ENCODE results near the gene CCL8. TPM values are rescaled to one million over a fixed set of nuclear protein-coding genes. Genes with fewer than 3 reads are reported as not detected.

Gene CCL8
- total RNA-seq, 1 experiment from 2014 or later = not detected

DNA sequence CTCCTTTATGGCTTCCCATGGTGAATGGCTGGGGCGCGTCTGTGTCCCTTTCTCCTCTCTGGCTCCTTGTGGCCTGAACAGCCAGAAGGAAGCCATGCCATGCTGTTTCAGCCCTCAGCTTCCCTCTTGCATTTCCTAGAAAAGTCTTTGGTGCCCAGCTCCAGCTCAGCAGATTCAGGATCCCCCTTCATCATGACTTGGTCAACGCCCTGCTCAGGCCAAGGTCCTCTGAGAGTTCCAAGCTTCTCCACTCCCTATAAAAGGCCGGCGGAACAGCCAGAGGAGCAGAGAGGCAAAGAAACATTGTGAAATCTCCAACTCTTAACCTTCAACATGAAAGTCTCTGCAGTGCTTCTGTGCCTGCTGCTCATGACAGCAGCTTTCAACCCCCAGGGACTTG, 37.0 kb downstream of the CCL8 start, which contains the start of gene CCL13:
Gene CCL13, plus strand, starts transcription at position 287 of the 400 bp plus-strand sequence. Its CDS starts 47 bp downstream, at position 334.
- in situ Hi-C loops (cut with HindIII; ENCODE audit: low pct_unique_long_range_greater_than_20kb, low sequenced_read_pairs) (no loop called here), intact Hi-C loops (cut with micrococcal nuclease; ENCODE audit: unreplicated experiment) (no loop called here)
- ChIA-PET POLR2A (no interaction called here), CTCF (interaction anchor here (1.0 kb wide), 1 partner anchor 11 kb away, joined by 5 read pairs; no protein-coding TSS in a partner anchor)
- Histone ChIP-seq H3K27me3 (ENCODE audit: control insufficient read depth, insufficient read depth, low read length) (no peaks in the 10 kb centered on the region), H3K4me3 (ENCODE audit: low read depth in 2 of 2, low read length in 2 of 2) (no peak within 1 kb of the TSS), H3K9me3 (ENCODE audit: control insufficient read depth, insufficient read depth, low read depth, low read length) (no peaks in the 10 kb centered on the region), H3K4me1 (ENCODE audit: control insufficient read depth, insufficient read depth, low read length) (no peaks in the 10 kb centered on the region; the same call in 1 of the 2 replicates), H3K36me3 (ENCODE audit: control insufficient read depth, insufficient read depth, low read length) (no peaks in the 10 kb centered on the region), H3K27ac (ENCODE audit: low read length) (no peak within 1 kb of the TSS)
- BruUV-seq (replicated peaks) = no TSS peak
- TF ChIP-seq POLR2AphosphoS5 (IDR thresholded peaks at IDR 0.05; ENCODE audit: low read depth, low read length) (no peak), SIN3A (IDR thresholded peaks at IDR 0.05; ENCODE audit: borderline replicate concordance, insufficient read depth, low read depth, low read length) (no peak)
- DNase-seq (ENCODE audit: low read depth, low spot score) (no peak), ATAC-seq (no peak)

DNA sequence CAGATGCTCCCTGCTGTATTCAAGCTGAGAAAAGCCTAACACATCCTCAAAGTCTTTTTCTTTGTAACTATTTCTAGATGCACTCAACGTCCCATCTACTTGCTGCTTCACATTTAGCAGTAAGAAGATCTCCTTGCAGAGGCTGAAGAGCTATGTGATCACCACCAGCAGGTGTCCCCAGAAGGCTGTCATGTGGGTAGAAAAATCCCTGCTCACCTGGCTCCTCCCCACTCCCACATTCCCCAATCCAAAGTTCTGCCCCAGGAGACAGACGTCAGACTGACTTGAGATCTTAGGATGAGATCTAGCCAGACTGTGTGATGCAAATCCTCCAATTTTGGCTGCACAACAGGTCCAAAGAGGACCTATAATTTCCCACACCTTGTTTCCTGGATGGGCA, 38.2 kb downstream of the CCL8 start:
- in situ Hi-C loops (cut with HindIII; ENCODE audit: low pct_unique_long_range_greater_than_20kb, low sequenced_read_pairs) = no loop called here
- H3K4me3 ChIP-seq (ENCODE audit: low read depth in 2 of 2, low read length in 2 of 2) = no peak overlapping the region
- BruUV-seq (replicated peaks) = no TSS peak
- TF ChIP-seq POLR2AphosphoS5 (IDR thresholded peaks at IDR 0.05; ENCODE audit: low read depth, low read length) = no peak
- TF ChIP-seq TCF7L2 (IDR thresholded peaks at IDR 0.05; ENCODE audit: low read depth, low read length) = no peak
- TF ChIP-seq, protein P1, sequence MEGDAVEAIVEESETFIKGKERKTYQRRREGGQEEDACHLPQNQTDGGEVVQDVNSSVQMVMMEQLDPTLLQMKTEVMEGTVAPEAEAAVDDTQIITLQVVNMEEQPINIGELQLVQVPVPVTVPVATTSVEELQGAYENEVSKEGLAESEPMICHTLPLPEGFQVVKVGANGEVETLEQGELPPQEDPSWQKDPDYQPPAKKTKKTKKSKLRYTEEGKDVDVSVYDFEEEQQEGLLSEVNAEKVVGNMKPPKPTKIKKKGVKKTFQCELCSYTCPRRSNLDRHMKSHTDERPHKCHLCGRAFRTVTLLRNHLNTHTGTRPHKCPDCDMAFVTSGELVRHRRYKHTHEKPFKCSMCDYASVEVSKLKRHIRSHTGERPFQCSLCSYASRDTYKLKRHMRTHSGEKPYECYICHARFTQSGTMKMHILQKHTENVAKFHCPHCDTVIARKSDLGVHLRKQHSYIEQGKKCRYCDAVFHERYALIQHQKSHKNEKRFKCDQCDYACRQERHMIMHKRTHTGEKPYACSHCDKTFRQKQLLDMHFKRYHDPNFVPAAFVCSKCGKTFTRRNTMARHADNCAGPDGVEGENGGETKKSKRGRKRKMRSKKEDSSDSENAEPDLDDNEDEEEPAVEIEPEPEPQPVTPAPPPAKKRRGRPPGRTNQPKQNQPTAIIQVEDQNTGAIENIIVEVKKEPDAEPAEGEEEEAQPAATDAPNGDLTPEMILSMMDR (IDR thresholded peaks at IDR 0.05) = no peak
- TF ChIP-seq, protein P2, sequence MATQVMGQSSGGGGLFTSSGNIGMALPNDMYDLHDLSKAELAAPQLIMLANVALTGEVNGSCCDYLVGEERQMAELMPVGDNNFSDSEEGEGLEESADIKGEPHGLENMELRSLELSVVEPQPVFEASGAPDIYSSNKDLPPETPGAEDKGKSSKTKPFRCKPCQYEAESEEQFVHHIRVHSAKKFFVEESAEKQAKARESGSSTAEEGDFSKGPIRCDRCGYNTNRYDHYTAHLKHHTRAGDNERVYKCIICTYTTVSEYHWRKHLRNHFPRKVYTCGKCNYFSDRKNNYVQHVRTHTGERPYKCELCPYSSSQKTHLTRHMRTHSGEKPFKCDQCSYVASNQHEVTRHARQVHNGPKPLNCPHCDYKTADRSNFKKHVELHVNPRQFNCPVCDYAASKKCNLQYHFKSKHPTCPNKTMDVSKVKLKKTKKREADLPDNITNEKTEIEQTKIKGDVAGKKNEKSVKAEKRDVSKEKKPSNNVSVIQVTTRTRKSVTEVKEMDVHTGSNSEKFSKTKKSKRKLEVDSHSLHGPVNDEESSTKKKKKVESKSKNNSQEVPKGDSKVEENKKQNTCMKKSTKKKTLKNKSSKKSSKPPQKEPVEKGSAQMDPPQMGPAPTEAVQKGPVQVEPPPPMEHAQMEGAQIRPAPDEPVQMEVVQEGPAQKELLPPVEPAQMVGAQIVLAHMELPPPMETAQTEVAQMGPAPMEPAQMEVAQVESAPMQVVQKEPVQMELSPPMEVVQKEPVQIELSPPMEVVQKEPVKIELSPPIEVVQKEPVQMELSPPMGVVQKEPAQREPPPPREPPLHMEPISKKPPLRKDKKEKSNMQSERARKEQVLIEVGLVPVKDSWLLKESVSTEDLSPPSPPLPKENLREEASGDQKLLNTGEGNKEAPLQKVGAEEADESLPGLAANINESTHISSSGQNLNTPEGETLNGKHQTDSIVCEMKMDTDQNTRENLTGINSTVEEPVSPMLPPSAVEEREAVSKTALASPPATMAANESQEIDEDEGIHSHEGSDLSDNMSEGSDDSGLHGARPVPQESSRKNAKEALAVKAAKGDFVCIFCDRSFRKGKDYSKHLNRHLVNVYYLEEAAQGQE (IDR thresholded peaks at IDR 0.05; ENCODE audit: insufficient read depth in 1 of 2, low read depth in 2 of 2, low read length in 1 of 2) = no peak
- TF ChIP-seq SIN3A (IDR thresholded peaks at IDR 0.05; ENCODE audit: borderline replicate concordance, insufficient read depth, low read depth, low read length) = no peak
- ChIA-PET CTCF (no interaction called here), POLR2A (no interaction called here)
- DNase-seq (ENCODE audit: low read depth, low spot score) (no peak), ATAC-seq (no peak)
- H3K27me3 ChIP-seq (ENCODE audit: control insufficient read depth, insufficient read depth, low read length) = no peaks in the 10 kb centered on the region
- H3K36me3 ChIP-seq (ENCODE audit: control insufficient read depth, insufficient read depth, low read length) = no peaks in the 10 kb centered on the region
- no peaks in the 10 kb centered on the region; the same call in 1 of the 2 replicates for H3K4me1 ChIP-seq (ENCODE audit: control insufficient read depth, insufficient read depth, low read length)
- no peak overlapping the region for H3K27ac ChIP-seq (ENCODE audit: low read length)
- H3K9me3 ChIP-seq (ENCODE audit: control insufficient read depth, insufficient read depth, low read depth, low read length) = no peaks in the 10 kb centered on the region
- intact Hi-C loops (cut with micrococcal nuclease; ENCODE audit: unreplicated experiment) = no loop called here

DNA sequence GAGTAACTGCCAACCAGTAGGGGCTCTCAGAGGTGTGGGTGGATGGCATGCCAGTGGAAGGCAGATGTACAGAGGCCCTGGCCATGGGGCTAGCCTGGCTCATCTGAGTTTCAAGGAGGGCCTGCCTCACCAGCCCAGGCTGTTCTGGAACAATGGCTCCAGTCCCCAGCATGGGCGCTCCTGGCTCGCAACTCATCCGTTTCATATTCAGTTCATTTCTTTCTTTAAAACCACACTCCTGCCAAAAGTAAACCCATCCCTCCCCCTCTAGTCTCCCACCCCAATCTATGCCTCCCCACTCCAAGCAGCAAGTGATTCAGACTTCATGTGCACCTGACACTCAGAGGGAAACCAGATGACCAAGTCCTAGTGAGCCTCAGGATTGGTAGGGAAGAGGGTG, 39.4 kb downstream of the CCL8 start:
- BruUV-seq (replicated peaks) = no TSS peak
- TF ChIP-seq, protein P1 (IDR thresholded peaks at IDR 0.05) = no peak
- TF ChIP-seq, protein P2 (IDR thresholded peaks at IDR 0.05; ENCODE audit: insufficient read depth in 1 of 2, low read depth in 2 of 2, low read length in 1 of 2) = no peak
- TF ChIP-seq TCF7L2 (IDR thresholded peaks at IDR 0.05; ENCODE audit: low read depth, low read length) = no peak
- TF ChIP-seq POLR2AphosphoS5 (IDR thresholded peaks at IDR 0.05; ENCODE audit: low read depth, low read length) = no peak
- no peak for TF ChIP-seq SIN3A (IDR thresholded peaks at IDR 0.05; ENCODE audit: borderline replicate concordance, insufficient read depth, low read depth, low read length)
- in situ Hi-C loops (cut with HindIII; ENCODE audit: low pct_unique_long_range_greater_than_20kb, low sequenced_read_pairs) (no loop called here), intact Hi-C loops (cut with micrococcal nuclease; ENCODE audit: unreplicated experiment) (no loop called here)
- H3K36me3 ChIP-seq (ENCODE audit: control insufficient read depth, insufficient read depth, low read length) = no peaks in the 10 kb centered on the region
- H3K9me3 ChIP-seq (ENCODE audit: control insufficient read depth, insufficient read depth, low read depth, low read length) = no peaks in the 10 kb centered on the region
- DNase-seq (ENCODE audit: low read depth, low spot score) (no peak), ATAC-seq (no peak)
- H3K4me1 ChIP-seq (ENCODE audit: control insufficient read depth, insufficient read depth, low read length) = no peaks in the 10 kb centered on the region; the same call in 1 of the 2 replicates
- ChIA-PET CTCF (no interaction called here), POLR2A (no interaction called here)
- H3K27me3 ChIP-seq (ENCODE audit: control insufficient read depth, insufficient read depth, low read length) = no peaks in the 10 kb centered on the region
- no peak overlapping the region; the same call in 1 of the 2 replicates for H3K27ac ChIP-seq (ENCODE audit: low read length)
- H3K4me3 ChIP-seq (ENCODE audit: low read depth in 2 of 2, low read length in 2 of 2) = no peak overlapping the region
